MCF 10A (cell line): ENCODE measurements around the gene ELFN1. TPM values are rescaled to one million over a fixed set of nuclear protein-coding genes. Genes with fewer than 3 reads are reported as not detected.

Experiments
- BruUV-seq: library from RNA; stranded (reverse); fragments of 400-500 nt; replicated peaks from 2 replicates; lab custom pipeline; 2021; lab: Mats Ljungman, UMichigan
- CTCF ChIA-PET: fragments of 300-600 bp; sonication (Branson Sonifier 250); formaldehyde crosslinking; extraction: SDS; loops from one replicate; lab custom pipeline; 2021; ENCODE audit warnings: antibody characterized with exemption, inconsistent platforms; lab: Yijun Ruan, JAX
- POLR2A ChIA-PET: fragments of 300-600, 350-650 bp; sonication (Branson Sonifier 250); formaldehyde crosslinking; extraction: SDS; loops from one replicate; lab custom pipeline; 2020; ENCODE audit warnings: antibody characterized with exemption, inconsistent platforms; lab: Yijun Ruan, JAX
- DNase-seq: peaks from one replicate; pipeline ENCODE4 v3.0.0-alpha.2; 2018; ENCODE audit not compliant: unreplicated experiment
- H3K27ac Mint-ChIP-seq: one replicate; pipeline ENCODE4 v1.8.0; 2022; ENCODE audit warnings: mild to moderate bottlenecking, low read depth, mixed read lengths; ENCODE audit not compliant: unreplicated experiment
- H3K27me3 Mint-ChIP-seq: one replicate; pipeline ENCODE4 v1.8.0; 2022; ENCODE audit warnings: mixed read lengths; ENCODE audit not compliant: insufficient read depth, unreplicated experiment
- H3K36me3 Mint-ChIP-seq: one replicate; pipeline ENCODE4 v1.8.0; 2022; ENCODE audit warnings: mild to moderate bottlenecking, moderate library complexity, mixed read lengths; ENCODE audit not compliant: insufficient read depth, unreplicated experiment
- H3K4me1 Mint-ChIP-seq: one replicate; pipeline ENCODE4 v1.8.0; 2022; ENCODE audit warnings: mixed read lengths; ENCODE audit not compliant: insufficient read depth, unreplicated experiment
- H3K4me3 Mint-ChIP-seq: one replicate; pipeline ENCODE4 v1.8.0; 2022; ENCODE audit warnings: mild to moderate bottlenecking, moderate library complexity, mixed read lengths; ENCODE audit not compliant: unreplicated experiment
- H3K9me3 Mint-ChIP-seq: one replicate; pipeline ENCODE4 v1.8.0; 2022; ENCODE audit warnings: mixed read lengths; ENCODE audit not compliant: unreplicated experiment
- intact Hi-C: fragments of 100-400 bp; cut with micrococcal nuclease; formaldehyde crosslinking; loops from 2 replicates; pipeline ENCODE4 v1.14.1; 2022
- total RNA-seq: library from RNA; stranded (reverse); gene quantifications from 2 replicates; pipeline ENCODE4 v1.2.3, GENCODE V29; 2022
- TF ChIP-seq, protein P1 (sequence below): fragments of 200-600 bp; IDR thresholded peaks from one replicate; pipeline ENCODE4 v1.8.0; 2022; ENCODE audit warnings: antibody characterized with exemption, mild to moderate bottlenecking; ENCODE audit not compliant: unreplicated experiment

ELFN1 gene
- total RNA-seq, 1 experiment from 2014 or later: not detected

DNA sequence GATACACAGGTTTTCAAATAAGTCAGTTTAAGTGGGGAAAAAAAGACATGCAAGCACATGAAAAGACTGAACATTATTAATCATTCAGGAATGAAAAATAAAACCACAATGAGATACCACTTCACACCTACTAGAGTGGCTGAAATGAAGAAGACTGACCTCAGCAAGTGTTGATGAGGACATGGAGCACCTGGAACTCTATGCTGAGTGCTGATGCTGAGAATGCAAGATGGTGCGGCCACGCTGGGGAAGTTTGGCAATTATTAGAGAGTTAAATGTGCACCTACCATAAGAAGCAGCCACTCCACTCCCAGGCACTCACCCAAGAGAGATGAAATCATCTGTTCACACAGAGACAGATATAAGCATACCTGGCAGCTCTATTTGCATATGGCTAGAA, 32.9 kb upstream of the ELFN1 start:
- Mint-ChIP-seq H3K27ac (no peak overlapping the region), H3K4me3 (no peak overlapping the region), H3K9me3 (peaks cover 13% of the 10 kb centered on the region), H3K27me3 (peaks cover 7% of the 10 kb centered on the region), H3K36me3 (peaks cover 6% of the 10 kb centered on the region), H3K4me1 (no peaks in the 10 kb centered on the region)
- no peak for DNase-seq
- intact Hi-C loops: no loop called here
- POLR2A ChIA-PET: no interaction called here
- BruUV-seq: no TSS peak
- TF ChIP-seq, protein P1, sequence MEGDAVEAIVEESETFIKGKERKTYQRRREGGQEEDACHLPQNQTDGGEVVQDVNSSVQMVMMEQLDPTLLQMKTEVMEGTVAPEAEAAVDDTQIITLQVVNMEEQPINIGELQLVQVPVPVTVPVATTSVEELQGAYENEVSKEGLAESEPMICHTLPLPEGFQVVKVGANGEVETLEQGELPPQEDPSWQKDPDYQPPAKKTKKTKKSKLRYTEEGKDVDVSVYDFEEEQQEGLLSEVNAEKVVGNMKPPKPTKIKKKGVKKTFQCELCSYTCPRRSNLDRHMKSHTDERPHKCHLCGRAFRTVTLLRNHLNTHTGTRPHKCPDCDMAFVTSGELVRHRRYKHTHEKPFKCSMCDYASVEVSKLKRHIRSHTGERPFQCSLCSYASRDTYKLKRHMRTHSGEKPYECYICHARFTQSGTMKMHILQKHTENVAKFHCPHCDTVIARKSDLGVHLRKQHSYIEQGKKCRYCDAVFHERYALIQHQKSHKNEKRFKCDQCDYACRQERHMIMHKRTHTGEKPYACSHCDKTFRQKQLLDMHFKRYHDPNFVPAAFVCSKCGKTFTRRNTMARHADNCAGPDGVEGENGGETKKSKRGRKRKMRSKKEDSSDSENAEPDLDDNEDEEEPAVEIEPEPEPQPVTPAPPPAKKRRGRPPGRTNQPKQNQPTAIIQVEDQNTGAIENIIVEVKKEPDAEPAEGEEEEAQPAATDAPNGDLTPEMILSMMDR: no peak
- CTCF ChIA-PET: no interaction called here

DNA sequence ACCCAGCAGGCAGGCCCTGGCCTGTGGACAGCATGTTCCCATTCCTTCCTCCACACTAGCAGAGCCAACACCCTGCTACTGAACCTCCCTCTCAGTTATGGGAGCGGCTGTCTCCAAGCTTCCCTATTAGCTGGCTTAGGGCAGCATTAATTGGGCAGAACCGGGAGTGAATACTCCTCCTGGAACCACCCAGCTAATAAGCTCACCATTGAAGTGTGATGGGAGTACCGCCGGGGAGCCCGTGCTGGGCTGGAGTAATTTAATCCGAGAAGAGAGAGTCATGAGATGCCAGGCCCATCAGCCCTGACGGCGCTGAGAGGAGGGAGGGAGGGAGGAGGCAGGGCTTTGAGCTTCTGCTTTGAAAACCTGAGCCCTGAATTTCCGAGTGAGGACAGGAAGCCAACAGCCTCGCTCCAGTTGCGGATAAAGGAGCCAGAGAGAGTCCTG, 31.8 kb upstream of the ELFN1 start:
- intact Hi-C loops: no loop called here
- Mint-ChIP-seq H3K4me1 (no peaks in the 10 kb centered on the region), H3K27me3 (peaks cover 5% of the 10 kb centered on the region), H3K36me3 (peaks cover 6% of the 10 kb centered on the region), H3K4me3 (no peak overlapping the region), H3K9me3 (peaks cover 13% of the 10 kb centered on the region), H3K27ac (no peak overlapping the region)
- DNase-seq: no peak
- ChIA-PET CTCF (interaction anchor here (0.6 kb wide), 1 partner anchor 556 kb away, joined by 4 read pairs; no protein-coding TSS in a partner anchor), POLR2A (interaction anchor here (0.6 kb wide), 1 partner anchor 716 kb away, joined by 3 read pairs; no protein-coding TSS in a partner anchor)
- no TSS peak for BruUV-seq
- TF ChIP-seq, protein P1: no peak

DNA sequence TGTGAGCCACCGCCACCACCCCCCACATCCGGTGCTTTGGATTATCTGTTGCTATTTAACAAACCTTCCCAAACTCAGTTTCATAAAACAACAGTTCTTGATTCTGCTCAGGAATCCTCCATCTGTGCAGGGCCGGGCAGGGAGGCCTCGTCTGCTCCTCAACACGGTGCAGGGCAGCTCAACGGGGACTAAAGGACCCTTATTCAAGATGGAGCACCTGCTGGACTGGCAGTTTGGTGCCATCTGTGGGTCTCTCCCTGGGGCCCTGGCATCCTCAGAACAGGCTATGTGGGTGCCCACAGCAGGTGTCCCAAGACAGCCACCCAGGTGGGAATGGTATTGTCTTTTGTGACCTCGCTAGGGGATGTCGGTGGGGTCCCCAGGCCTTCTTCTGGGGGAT, 31.0 kb upstream of the ELFN1 start:
- TF ChIP-seq, protein P1: no peak
- H3K27ac Mint-ChIP-seq: no peak overlapping the region
- peaks cover 9% of the 10 kb centered on the region for H3K27me3 Mint-ChIP-seq
- H3K36me3 Mint-ChIP-seq: peaks cover 6% of the 10 kb centered on the region
- H3K4me3 Mint-ChIP-seq: no peak overlapping the region
- no peaks in the 10 kb centered on the region for H3K4me1 Mint-ChIP-seq
- peaks cover 12% of the 10 kb centered on the region for H3K9me3 Mint-ChIP-seq
- CTCF ChIA-PET: interaction anchor here (0.6 kb wide), 1 partner anchor 101 kb away, joined by 5 read pairs; no protein-coding TSS in a partner anchor
- BruUV-seq: no TSS peak
- POLR2A ChIA-PET: interaction anchor here (0.6 kb wide), 1 partner anchor 18 kb away, joined by 3 read pairs; no protein-coding TSS in a partner anchor
- no peak for DNase-seq
- intact Hi-C loops: no loop called here

DNA sequence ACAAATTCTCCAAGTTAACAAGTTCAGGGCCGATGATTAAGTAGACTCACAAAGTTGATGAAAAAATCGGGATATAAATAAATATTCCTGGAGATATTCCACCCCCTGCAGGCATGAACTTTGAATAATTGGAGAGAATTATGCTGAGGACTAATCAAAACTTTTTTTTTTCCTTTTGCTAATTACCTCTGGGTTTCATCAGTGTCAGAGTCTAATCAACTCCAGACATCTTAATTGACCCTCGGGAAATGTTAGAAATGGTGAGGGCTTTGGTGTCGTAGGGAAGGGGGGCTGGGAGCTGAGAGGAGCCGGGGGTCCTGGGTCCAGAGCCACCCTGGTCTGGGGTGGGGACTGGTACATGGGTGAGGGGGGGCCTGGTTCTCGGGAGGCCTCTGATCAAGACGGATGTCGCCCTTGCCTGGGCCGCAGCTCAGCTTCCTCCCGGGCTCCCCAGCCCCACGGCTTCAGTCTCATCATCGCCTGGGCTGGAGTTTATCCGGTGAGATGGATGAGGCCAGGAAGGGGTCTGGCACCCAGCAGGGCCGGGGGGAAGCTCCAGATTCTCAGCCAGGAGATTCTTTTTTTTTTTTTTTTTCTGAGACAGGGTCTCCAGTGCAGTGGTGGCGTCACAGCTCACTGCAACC, 30.4 kb upstream of the ELFN1 start:
- Mint-ChIP-seq H3K27me3 (peaks cover 9% of the 10 kb centered on the region), H3K27ac (no peak overlapping the region), H3K36me3 (peaks cover 6% of the 10 kb centered on the region), H3K4me3 (no peak overlapping the region), H3K9me3 (peaks cover 6% of the 10 kb centered on the region), H3K4me1 (no peaks in the 10 kb centered on the region)
- no peak for DNase-seq
- no TSS peak for BruUV-seq
- ChIA-PET POLR2A (interaction anchor here (0.6 kb wide), 1 partner anchor 18 kb away, joined by 3 read pairs; no protein-coding TSS in a partner anchor), CTCF (interaction anchor here (0.6 kb wide), 1 partner anchor 102 kb away, joined by 5 read pairs; no protein-coding TSS in a partner anchor)
- intact Hi-C loops: no loop called here
- TF ChIP-seq, protein P1: no peak
